GM19238 (cell line): Measurements from ENCODE around the gene CCDC3.

Experiments
- DNase-seq: peaks from one replicate; pipeline ENCODE4 v3.0.0; 2011; ENCODE audit warnings: low spot score; ENCODE audit not compliant: insufficient read length

CCDC3 gene

DNA sequence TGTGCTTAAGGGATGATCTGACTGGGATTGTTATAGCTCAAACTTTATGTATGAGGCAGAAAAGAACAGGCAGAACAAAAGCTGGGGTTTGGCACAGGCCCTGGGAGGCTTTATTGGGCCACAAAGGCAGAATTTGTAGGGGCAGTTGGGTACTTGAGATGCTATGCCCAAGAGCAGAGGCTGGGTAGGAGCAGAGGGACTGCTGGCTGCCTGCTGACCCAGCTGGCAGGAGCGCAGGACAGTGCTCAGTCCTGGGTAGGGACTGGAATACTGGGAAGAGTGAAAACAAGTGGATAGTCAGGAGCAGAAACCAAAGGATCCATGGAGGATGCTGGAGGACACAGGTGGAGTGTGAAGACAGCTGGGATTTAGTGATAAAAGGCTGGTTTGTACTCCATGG is 75.7 kb downstream of the CCDC3 start:
- no peak for DNase-seq

DNA sequence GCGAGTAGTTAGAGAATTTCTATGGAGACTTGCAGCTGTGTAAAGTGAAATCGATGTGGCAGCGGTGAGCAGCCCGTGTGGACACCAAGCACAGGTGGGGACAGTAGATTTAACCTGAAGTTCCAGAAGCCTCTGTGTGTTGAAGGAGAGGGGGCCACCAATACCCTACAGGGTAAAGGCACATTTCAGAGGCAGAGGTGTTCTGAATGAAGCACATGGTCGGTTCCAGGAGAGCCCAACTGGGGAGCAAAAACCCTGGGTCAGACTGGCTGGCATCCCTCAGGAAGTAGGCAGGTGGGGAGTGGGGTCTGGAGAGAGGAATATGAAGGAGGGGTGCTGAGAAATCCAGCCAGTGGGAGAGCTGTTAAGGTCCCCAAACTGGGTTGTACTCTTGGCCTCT is 76.6 kb downstream of the CCDC3 start:
- no peak for DNase-seq

DNA sequence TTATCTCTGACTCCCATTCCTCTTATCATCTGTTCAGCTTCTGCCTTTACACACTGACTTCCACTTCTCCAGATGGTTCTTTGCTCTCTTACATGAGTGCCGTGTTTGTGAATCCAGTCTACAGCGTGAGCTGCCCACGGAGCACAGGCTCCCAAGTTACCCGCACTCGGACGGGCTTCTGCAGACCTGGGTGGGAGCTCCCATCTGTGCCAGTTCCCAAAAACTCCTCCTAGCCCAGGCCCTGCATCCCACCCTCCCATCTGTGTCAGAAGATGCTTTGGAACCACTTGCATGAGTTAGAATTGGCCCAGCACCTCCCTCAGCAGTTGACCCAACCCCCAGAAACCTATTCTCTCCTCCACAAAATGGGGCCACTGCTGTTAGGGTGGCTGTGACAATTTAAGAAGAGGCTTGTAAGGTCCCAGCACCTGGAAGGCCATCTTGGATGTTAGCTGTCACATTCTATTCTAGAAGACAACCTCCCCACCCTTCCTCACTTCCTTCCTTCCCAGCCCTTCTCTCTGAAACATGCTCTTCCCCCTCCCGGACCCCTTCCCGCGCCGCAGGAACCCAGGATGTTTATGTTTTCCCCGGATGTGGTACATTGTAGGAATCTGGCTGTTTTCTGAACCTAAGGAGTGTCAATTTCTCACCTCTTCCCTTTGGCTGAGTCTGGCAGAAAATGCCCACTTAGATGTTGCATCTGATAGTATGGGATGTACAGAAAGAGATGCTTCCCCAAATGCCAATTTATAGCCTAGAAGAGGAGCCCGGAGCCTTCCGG is 79.2 kb downstream of the CCDC3 start:
- no peak for DNase-seq

DNA sequence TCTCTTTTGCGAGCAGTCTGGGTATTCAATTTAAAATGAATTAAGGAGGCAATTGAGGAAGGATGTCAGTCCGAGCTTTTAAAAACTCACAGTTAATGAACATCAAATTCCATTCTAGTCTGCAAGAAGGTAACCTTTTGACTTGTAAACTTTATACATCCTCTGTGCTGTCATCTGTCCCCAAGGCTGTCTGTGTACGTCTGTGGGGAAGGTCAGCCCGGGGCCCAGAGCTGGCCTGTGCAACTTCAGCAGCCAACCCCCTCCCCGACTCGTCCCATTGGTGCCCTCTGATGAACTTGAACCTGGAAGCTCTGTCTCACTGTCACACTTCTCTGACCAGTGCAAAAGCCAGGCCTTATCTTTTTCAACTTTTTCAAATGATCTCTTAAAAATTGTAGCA is 80.3 kb downstream of the CCDC3 start:
- DNase-seq, result no peak

DNA sequence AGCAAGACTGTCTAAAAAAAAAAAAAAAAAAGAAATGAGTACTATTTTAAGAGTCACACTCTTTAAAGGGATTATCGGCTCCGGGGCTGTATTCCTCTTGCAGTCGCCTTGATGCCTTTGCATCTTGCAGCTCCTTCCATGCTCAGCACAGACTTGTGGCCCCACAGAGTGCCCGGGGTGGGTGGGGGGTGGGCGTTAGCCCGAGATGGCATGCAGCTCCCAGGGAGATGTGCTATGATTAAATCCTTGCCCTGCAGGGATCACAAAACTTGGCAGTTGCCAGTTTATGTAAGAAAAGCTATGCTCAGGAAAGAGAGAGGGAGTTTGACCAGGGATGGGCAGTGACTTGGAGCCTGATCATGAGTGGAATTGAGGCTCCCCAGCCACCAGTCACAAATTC is 81.9 kb downstream of the CCDC3 start:
- DNase-seq, result no peak

DNA sequence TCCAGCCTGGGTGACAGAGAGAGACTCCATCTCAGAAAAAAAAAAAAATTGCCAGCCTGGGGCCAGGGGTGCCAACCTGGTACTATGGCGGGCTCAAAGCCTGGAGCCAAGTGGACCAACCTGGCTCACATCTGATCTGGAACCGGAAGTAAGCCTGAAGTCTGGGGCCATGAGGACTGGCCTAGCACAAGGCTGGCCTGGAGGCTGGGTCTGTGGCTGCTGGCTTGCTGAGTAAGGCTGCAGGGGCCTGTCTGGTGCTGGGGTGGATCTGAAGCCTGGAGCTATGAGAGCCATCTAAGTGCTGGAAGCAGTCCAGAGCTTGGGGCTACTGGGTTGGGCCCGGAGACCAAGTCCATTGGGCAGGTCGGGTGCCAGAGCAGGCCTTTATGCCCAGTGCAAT is 84.9 kb downstream of the CCDC3 start:
- DNase-seq, result no peak

DNA sequence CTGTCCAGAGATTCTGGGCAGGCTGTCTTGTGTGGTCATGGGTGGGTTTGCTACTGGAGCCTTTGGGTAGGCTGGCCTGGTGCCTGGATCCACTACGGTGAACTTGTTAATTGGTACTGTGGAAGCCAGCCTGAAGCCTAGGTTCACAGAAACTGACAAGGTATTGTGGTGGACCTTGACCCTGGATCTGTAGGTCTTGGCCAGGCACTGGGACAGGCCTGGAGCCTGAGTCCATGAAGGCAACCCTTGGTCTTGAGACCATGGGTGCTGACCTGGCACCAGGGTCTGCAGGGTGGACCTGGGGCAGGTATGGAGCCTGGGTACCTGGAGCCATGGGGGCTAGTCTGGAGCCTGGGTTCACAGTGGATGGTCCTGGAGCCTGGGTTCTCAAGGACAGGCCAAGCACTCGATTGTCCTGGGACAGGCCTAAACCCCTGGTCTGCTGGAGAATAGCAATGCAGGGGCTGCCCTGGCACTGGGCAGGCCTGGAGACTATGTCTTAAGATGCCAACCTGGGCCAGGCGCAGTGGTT is 85.8 kb downstream of the CCDC3 start:
- no peak for DNase-seq

DNA sequence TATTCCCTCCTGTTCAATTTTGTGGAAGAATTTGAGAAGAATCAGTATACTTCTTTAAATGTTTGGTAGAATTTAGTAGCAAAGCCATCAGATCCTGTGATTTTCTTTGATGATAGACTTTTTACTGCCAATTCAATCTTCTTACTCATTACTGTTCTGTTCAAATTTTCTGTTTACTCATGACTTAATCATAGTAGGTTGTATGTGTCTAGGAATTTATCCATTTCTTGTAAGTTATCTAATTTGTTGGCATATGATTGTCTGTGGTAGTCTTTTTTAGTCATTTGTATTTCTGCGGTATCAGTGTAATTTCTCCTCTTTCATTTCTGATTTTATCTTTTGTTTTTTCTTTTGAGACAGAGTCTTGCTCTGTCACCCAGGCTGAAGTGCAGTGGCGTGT is 87.4 kb downstream of the CCDC3 start:
- DNase-seq, result no peak

DNA sequence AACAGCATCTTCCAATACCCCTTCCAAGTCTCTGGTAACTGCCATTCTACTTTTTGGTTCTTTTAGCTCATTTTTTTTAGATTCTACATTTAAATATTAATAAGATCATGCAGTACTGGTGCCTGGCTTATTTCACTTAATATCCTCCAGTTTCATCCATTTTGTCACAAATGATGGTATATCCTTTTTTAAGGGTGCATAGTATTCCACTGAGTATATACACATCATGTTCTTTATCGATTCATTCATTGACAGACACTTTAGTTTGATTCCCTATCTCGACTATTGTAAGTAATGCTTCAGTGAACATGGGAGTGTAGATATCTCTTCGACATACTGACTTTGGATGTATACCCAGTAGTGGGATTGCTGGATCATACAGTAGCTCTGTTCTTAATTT is 89.7 kb downstream of the CCDC3 start:
- no peak for DNase-seq

DNA sequence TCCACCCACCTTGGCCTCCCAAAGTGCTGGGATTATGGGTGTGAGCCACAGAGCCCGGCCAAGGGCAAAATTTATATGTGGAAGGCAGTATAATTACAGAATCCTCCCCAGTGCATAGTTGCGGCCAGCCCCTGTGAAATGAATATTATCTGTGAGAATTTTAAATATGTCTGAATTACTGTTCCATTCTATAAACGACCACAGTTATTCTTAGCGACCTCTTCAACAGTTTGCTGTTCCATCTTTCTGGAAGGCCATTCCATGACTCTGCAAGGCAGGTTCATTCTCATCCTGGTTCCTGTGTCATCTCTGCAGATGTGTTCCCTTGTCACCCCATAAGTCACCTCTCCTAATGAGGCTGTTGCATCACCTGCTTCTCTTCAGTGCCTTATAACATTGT is 90.7 kb downstream of the CCDC3 start:
- DNase-seq, result no peak

DNA sequence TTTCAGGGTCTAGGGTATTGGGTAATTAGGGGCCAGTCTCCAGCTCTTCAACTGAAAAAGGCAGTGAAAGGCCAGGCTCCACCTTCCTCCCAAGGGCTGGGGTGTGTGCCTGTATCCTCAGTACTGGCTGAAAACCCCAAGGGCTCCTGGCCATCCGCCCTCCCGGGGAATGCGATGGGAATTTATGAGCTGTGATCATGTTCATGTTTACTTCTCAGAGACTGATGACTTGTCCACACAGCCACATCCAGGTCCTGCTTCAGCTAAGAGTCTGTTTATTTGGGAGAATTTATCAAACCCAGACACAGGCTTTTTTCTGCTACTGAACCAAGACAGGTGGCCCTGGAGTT is 91.7 kb downstream of the CCDC3 start:
- no peak for DNase-seq

DNA sequence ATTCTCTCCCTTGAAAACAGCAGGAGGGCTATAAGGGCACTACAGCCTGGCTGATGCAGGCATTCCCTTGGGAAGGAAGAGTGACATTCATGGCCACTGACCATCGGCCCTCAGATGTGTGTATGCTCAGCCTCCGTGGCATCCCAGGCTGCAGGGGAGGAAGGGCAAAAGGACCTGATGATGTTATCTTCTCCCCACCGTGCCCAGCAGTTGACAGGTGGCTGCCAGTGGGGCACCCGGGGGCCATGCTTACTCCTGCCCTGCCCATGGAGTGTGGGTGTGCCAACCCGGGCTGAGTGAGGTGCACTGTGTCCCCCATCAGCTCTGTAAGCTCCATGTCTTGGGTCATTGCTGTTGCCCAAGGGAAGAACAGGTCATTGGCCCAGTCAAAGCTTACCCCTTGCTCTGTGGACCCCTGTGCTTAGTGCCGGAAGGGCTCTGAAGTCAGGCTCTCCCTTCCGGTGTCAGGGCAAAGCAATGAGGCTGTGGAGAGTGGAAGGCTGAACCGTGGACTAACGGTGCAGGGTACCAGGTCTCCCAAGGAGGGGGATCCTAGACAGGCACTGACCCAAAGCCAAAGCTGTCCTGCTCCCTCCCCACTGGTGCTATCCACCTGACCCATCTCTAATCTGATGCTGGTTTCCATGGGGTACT is 92.2 kb downstream of the CCDC3 start:
- no peak for DNase-seq

DNA sequence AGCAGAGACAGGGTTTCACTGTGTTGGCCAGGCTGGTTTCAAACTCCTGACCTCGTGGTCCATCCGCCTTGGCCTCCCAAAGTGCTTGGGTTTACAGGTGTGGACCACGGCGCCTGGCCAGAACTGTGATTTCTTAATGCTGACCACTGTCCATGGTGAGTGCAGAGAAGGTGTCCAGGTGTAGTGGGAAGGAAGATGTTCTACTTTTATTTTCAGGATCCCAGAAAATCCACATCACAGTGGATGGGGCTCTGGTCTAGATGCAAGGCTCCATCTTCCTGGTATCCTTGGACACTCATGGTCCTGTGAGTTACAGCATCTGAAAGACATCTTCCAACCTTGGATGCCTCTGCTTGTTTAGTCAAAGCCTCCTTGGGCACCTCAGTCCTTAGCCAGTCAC is 92.7 kb downstream of the CCDC3 start:
- DNase-seq, result no peak

DNA sequence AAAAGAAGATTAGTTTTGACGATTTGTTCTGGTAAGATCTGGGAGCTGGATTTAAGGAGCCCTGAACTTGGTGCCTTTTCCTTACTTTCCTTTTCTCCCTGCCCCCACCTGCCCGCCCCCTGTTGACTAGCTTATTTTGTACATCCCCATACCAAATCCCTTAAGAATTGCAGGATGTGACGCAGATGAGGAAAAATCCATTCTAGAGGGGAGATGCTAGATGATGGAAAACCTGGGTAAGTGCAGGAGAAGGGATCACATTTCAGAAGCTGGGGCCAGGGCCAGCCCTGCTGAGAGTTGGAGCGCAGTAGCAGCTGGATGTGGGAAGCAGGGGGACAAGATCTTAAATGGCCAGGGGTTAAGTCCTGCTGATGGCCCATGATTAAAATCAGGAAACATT is 93.9 kb downstream of the CCDC3 start:
- DNase-seq, result no peak

DNA sequence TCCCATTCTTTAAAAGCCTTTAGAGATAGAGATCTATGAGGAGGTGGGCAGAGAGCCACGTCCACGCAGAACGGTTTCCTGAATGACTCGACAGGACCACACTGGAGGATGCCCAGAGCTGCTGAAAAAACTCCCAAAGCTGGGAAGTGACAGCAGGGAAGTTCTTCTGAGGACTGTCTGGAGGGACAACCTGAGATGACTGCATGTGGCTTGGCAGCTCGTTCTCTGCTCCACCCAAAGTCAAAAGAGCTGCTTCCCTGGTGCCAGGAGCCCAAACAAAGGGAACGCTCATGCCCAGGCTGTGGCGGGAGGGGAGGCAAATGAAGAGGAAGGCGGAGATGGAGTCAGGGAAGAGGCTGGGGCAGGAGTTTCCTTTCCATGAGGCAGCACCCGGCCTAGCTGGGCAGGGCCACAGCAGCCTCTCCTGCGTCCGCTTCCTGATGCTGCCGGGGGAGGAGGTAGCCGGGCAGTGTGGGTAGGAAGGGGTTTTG is 95.4 kb downstream of the CCDC3 start:
- no peak for DNase-seq

DNA sequence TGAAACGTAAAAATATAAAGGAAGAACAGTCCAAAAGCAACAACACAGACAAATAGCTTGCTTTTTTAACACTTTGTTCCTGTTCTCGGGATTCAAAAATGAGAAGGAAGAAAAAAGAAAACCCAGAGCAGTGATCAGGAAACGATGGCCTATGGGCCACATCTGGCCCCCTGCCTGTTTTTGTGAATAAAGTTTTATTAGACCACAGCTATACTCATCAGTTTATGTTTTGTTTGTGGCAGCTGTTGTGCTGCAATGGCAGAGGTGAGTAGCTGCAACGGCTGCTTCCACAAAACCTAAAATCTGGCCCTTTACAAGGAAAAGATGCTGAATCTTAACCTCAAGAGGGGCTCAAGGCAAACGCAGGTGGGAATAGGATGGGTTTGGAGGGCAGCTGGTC is 96.4 kb downstream of the CCDC3 start:
- DNase-seq, result no peak

DNA sequence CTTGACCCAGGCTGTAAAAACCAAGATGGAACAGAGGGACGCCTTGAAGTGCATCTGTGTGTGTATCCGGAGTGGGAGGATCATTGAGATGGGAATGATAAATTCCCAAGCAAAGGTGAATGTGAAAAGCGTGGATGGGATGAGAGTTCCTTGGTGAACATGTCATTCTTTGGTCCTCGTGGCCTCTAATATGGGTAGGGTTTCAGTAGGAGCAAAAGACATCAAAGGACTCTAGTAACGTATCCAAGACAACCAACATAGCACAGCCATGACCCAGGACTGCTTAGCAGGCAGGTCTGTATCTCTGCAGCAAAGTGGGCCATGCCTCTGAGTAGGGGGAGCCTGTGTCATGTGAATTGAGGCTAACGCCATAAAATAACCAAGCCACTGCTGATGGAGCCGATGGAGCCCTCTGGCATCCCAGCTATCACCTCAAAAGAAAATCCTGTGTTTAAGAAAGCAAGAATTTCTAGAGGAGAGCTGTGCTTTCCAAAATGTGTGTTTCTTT is 98.6 kb downstream of the CCDC3 start:
- DNase-seq, result no peak

DNA sequence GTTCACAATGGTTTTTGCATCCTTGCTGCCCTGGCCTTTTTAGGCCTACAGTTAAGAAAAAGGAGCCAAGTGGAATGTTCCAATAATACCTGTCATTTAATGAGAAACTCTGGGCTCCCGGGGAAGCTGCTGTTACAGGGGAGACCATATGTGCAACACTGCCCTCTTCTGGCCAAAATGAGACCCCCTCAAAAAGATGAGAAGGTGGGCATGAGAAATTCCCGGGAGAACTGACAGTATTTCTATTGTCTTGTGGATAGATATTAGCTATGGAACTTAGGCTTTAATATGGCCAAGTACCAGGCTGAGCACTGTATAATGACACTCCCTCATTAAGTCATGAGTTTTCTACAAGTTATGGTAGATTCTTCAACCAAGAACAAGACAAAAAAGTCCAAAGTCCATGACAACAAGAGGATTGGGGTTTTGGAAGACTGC is 99.4 kb downstream of the CCDC3 start:
- DNase-seq, result peak; percentile 57

DNA sequence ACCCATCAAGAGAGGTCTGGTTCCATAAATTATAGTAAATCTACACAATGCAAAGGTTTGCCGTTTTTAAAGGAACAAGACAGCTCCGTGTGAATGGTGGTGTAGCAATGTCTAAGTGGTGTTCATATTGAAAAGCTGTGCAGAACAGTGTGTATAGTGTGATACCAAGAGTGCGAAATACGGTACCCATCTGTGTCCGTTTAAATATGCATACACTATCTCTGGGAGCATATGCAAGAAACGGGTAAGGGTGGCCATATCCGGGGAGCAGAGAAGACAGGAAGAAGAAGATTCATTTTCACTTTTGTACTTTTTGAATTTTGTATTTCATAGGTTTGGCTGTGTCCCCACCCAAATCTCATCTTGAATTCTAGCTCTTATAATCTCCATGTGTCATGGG is 102.0 kb downstream of the CCDC3 start:
- DNase-seq, result no peak

DNA sequence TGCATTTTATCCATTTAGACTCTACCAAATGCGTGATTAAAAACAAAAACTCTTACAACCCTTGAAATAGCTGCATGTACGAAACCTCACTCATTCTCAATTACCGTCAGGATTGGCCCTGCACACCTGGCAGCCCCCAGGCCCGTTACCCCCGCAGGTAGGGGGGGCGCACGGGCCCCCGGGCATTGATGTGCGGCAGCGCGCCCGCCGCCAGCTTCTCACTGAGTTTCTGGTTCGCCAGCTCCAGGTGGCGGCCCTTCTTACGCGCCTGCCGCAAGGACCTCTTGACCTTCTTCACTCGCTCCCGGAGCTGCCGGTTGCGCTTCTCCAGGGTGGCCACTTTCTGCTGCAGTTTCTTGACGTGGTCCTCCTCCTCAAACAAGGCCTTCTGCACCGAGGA is 103.2 kb downstream of the CCDC3 start:
- DNase-seq, result no peak

DNA sequence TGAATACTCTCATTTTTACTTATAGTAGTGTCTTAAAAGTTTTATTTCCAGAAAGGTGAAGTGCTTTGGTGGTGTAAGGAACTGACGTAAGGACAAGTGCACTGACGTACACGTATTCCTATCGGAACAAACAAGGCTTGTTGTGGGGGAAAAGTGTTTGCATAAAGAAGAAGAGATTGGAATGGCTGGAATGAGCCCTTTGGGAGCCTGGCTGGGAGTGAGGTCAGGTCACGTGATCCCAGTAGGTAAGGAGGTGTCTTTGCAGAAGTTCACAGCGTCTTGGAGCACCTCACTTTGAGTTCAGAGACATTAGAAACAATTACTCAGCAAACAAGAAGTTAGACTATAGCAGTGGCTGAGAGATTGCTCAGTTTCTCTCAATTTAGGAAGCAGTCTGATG is 104.2 kb downstream of the CCDC3 start:
- no peak for DNase-seq

DNA sequence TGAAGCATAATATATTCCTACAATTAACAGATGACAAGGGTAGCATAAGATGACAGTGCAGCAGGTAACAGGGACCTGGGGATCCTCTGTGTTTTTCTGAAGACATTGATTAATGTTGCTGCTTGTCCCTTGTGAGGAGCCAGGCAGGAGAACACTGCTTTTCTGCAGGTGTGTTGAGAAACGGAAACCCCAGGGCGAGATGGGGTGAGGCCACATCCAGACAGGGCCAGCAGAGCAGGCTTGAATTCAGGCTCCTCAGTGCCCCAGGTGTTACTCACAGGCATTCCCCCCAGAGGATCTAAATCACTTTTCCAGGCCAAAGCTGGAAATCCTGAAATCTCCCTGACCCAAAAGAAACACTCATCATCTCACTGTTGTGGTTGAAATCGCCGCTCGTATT is 105.3 kb downstream of the CCDC3 start:
- DNase-seq, result no peak

DNA sequence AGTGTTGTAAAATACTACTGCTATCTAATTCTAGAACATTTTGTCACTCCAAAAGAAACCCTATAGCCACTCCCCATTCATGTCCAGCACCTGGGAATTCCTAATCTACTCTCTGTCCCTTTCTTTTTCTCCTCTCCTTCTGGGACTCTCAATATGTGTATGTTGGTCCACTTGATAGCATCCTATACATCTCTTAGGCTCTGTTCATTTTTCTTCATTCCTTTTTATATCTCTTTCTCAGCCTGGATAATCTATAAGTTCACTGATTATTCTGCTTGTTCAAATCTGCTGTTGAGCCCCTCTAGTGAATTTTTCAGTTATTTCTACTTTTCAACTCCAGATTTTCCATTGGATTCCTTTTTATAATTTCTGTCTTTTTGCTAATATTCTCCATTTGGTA is 108.6 kb downstream of the CCDC3 start:
- no peak for DNase-seq
